ENCODE results near the gene SH3BGRL2. TPM values are rescaled to one million over a fixed set of nuclear protein-coding genes. Genes with fewer than 3 reads are reported as not detected.

The SH3BGRL2 gene
- total and polyA plus RNA-seq, 2 donors (not counting 1 experiment from before 2014, with no cell fraction given), result 0.01 TPM; not detected in 1

DNA sequence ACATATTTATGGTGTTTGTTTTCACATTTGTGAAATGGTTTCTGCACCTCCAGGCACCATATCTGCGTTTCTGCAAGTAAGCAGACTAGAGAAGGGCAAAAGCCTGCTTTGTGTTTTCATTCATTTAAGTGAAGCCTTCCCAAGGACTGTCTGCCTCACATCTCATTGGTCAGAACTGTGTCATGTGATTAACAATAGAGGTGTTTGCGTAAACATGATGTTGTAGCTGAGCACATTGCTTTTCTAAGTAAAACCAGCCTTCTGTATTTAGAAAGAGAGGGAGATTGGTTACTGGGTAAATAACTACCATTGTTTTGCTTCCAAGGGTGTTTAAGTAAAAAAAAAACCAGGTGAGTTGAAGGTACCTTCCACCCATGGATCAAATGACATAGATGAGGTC, 39.7 kb downstream of the SH3BGRL2 start:
- Mint-ChIP-seq H3K27ac (no peak overlapping the region), H3K9me3 (ENCODE audit: insufficient read depth) (no peaks in the 10 kb centered on the region), H3K27me3 (no peaks in the 10 kb centered on the region), H3K4me1 (peaks cover 8% of the 10 kb centered on the region), H3K4me3 (no peak overlapping the region)
- Histone ChIP-seq H3K27me3 (replicated peaks in 1 of 4; ENCODE audit: control extremely low read depth in 1 of 4, control insufficient read depth in 3 of 4, insufficient read depth in 4 of 4, low read length in 3 of 4) (no peaks in the 10 kb centered on the region), H3K4me3 (ENCODE audit: control extremely low read depth in 1 of 5, extremely low read depth in 1 of 5, insufficient read depth in 1 of 5, low read depth in 2 of 5, low read length in 4 of 5) (no peak overlapping the region), H3K4me1 (ENCODE audit: control insufficient read depth in 2 of 2, insufficient read depth in 2 of 2, low read length in 2 of 2) (peaks cover 3% of the 10 kb centered on the region in 2 donors), H3K79me2 (ENCODE audit: control insufficient read depth, insufficient read depth, low read length) (no peaks in the 10 kb centered on the region), H3K9ac (ENCODE audit: low read length) (no peak overlapping the region), H3K27ac (ENCODE audit: low read length in 2 of 2) (no peak overlapping the region), H3K4me2 (replicated peaks; ENCODE audit: low read depth, low read length, poor library complexity, severe bottlenecking) (no peak overlapping the region), H3K36me3 (replicated peaks in 1 of 2; ENCODE audit: control extremely low read depth in 1 of 2, control insufficient read depth in 1 of 2, extremely low read depth in 1 of 2, insufficient read depth in 2 of 2, low read length in 1 of 2) (no peaks in the 10 kb centered on the region), H4K20me1 (ENCODE audit: control insufficient read depth, insufficient read depth, low read length, poor library complexity, severe bottlenecking) (no peaks in the 10 kb centered on the region), H2AFZ (ENCODE audit: insufficient read depth, low read depth, low read length, poor library complexity, severe bottlenecking) (no peak overlapping the region), H3K9me3 (ENCODE audit: control extremely low read depth in 1 of 3, control insufficient read depth in 2 of 3, insufficient read depth in 1 of 3, low read length in 2 of 3) (no peaks in the 10 kb centered on the region)
- WGBS (ENCODE audit: insufficient coverage), result no CpG with 5 or more reads among the region's 2 CpGs
- no peak for TF ChIP-seq EZH2 (IDR thresholded peaks at IDR 0.05; ENCODE audit: borderline replicate concordance, insufficient read depth, low read depth, low read length, poor library complexity, severe bottlenecking)
- TF ChIP-seq, protein P1, sequence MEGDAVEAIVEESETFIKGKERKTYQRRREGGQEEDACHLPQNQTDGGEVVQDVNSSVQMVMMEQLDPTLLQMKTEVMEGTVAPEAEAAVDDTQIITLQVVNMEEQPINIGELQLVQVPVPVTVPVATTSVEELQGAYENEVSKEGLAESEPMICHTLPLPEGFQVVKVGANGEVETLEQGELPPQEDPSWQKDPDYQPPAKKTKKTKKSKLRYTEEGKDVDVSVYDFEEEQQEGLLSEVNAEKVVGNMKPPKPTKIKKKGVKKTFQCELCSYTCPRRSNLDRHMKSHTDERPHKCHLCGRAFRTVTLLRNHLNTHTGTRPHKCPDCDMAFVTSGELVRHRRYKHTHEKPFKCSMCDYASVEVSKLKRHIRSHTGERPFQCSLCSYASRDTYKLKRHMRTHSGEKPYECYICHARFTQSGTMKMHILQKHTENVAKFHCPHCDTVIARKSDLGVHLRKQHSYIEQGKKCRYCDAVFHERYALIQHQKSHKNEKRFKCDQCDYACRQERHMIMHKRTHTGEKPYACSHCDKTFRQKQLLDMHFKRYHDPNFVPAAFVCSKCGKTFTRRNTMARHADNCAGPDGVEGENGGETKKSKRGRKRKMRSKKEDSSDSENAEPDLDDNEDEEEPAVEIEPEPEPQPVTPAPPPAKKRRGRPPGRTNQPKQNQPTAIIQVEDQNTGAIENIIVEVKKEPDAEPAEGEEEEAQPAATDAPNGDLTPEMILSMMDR (IDR thresholded peaks at IDR 0.05), result no peak
- ChIA-PET CTCF (no interaction called here), POLR2A (no interaction called here)
- intact Hi-C loops (cut with micrococcal nuclease), result no loop called here
- ATAC-seq (ENCODE audit: low read depth), result no peak
- DNase-seq, result no peak

DNA sequence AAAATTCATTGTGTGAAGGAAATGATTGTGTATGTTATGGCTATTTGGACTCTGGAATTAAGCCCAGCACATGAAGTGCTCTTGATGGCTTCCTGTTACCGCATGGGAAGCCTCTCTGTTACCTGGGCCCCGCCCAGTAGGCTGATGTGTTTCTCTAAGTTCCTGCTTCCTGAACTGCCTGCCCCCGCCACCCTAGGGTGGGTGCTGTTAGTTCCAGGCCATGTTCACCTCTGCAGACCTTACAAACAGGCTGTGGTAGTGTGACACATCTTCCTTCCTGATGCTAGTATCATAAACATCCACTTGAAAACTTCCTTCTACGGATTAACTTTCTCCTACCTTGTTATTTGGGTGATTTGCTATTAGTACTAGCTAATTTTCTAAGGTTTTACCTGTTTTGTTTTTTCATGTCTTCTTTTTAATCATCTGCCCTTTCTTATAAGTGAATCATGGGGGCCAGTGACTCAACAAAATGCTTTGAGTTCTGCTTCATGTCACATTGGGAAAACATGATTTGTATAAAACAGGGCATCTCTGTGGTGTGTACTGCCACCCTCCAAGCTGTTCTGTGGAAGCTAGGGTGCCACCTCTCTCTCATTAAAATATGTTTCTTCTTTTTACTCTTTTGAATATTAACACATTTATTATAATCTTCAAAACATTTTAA, 40.6 kb downstream of the SH3BGRL2 start:
- no peak for ATAC-seq (ENCODE audit: low read depth)
- H3K27me3 Mint-ChIP-seq, result no peaks in the 10 kb centered on the region

More for the DNA sequence above, 40.6 kb downstream of the SH3BGRL2 start:
- Histone ChIP-seq H4K20me1 (ENCODE audit: control insufficient read depth, insufficient read depth, low read length, poor library complexity, severe bottlenecking) (no peaks in the 10 kb centered on the region), H3K27ac (ENCODE audit: low read length in 2 of 2) (no peak overlapping the region), H3K79me2 (ENCODE audit: control insufficient read depth, insufficient read depth, low read length) (no peaks in the 10 kb centered on the region), H3K9me3 (ENCODE audit: control extremely low read depth in 1 of 3, control insufficient read depth in 2 of 3, insufficient read depth in 1 of 3, low read length in 2 of 3) (no peaks in the 10 kb centered on the region), H2AFZ (ENCODE audit: insufficient read depth, low read depth, low read length, poor library complexity, severe bottlenecking) (peak overlapping the region; percentile 56), H3K27me3 (replicated peaks in 1 of 4; ENCODE audit: control extremely low read depth in 1 of 4, control insufficient read depth in 3 of 4, insufficient read depth in 4 of 4, low read length in 3 of 4) (no peaks in the 10 kb centered on the region), H3K4me2 (replicated peaks; ENCODE audit: low read depth, low read length, poor library complexity, severe bottlenecking) (peak overlapping the region; percentile 9), H3K36me3 (replicated peaks in 1 of 2; ENCODE audit: control extremely low read depth in 1 of 2, control insufficient read depth in 1 of 2, extremely low read depth in 1 of 2, insufficient read depth in 2 of 2, low read length in 1 of 2) (no peaks in the 10 kb centered on the region), H3K9ac (ENCODE audit: low read length) (no peak overlapping the region), H3K4me3 (ENCODE audit: control extremely low read depth in 1 of 5, extremely low read depth in 1 of 5, insufficient read depth in 1 of 5, low read depth in 2 of 5, low read length in 4 of 5) (no peak overlapping the region), H3K4me1 (ENCODE audit: control insufficient read depth in 2 of 2, insufficient read depth in 2 of 2, low read length in 2 of 2) (peaks cover 3% of the 10 kb centered on the region in 2 donors)
- Mint-ChIP-seq H3K27ac (peak overlapping the region; percentile 3), H3K9me3 (ENCODE audit: insufficient read depth) (no peaks in the 10 kb centered on the region), H3K4me3 (no peak overlapping the region), H3K4me1 (peaks cover 8% of the 10 kb centered on the region)
- WGBS (ENCODE audit: insufficient coverage), result 32% methylated on average over 3 of the region's 4 CpGs
- TF ChIP-seq, protein P1 (IDR thresholded peaks at IDR 0.05), result no peak
- no peak for TF ChIP-seq EZH2 (IDR thresholded peaks at IDR 0.05; ENCODE audit: borderline replicate concordance, insufficient read depth, low read depth, low read length, poor library complexity, severe bottlenecking)
- ChIA-PET CTCF (no interaction called here), POLR2A (no interaction called here)
- intact Hi-C loops (cut with micrococcal nuclease), result no loop called here
- DNase-seq, result peak; percentile 5

All from B cell (primary cell).